GM21390 (cell line): ENCODE measurements around the gene PCDHGC4.

Experiments
- ATAC-seq: cut with Tn5 transposase; IDR thresholded peaks from one replicate; pipeline ENCODE4 v1.9.1; 2021; ENCODE audit not compliant: unreplicated experiment

Gene PCDHGC4

DNA sequence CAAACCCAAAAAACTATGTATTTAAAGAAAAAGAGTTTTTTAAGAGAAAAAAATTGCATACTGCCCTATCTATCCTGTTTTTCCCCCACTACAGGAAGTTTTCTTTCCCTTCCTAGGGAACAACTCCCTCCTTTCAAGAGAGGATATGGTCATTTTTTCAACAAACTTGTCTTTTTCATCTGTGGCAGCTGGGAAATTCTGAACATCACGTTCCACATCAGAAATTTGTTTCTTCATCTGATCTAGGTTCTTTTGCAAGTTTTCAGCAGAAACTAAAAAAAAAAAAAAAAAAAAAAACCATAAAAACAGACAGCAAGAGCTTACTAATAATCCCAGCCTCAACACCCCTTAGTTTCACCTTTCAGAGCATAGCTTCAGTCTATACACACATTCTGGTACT lies 42.6 kb downstream of the PCDHGC4 start:
- ATAC-seq, result no peak

DNA sequence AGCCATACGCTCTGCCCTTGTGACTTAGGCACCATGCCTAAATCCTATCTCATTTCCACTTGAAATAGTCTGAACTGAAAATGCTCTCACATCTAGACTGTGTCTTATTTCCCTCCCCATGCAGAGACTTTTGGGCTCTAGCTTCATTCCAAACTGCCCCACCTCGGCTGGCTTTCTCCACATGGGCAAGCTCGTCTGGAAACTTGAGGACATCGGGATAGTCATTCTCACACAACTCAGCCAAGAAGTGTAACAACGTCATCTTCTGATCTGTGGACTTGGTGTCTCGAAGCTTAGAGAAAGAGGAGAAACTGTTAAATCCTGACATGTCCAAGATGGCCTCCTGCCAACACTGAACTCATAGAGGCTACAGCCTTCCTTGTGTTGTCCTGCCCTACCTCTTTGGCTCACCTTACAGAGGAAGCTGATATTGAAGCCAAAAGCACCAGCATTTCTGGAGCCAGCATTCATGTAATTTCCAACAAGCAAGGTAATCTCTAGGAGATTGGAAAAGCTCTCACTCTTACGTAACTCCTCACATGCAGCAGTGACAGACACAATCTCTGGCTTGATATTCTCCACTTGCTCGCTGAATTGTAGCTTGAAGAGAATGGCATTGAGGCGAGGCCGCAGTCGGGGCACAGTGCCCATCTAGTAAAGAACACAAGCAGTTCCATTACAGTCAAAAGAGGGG lies 43.6 kb downstream of the PCDHGC4 start:
- no peak for ATAC-seq

DNA sequence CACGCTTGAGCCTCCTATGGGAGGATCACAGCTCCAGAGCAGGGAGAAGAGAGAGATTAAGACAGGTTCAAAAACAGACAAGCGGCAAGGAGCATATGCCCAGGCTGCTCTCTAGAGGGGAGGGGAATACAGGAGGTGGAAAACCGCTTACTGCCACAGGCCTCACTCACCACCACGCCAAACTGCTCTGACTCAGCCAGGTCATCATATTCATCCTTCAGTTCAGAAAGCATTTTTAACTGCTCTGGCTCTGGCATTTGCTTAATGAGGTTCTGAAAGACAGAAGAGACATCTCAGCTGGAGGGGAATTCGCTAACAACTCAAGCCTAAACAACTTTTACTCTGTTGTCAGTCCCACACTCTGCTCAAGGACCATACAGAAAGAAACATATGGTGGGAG lies 44.2 kb downstream of the PCDHGC4 start:
- peak; percentile 50 for ATAC-seq

DNA sequence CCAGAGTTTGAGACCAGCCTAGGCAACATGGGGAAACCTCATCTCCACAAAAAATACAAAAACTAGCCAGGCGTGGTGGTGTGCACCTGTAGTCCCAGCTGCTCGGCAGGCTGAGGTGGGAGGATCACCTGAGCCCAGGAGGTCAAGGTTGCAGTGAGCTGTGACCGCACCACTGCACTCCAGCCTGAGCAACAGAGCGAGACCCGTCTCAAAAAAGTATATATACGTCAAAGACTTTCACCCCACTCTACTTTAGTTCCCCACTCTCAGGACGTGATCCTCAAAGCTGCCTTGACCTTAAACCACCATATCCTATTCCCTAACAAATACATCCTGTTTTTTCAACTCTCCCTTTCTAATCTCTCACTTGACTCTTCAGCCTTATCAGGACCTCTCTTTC lies 45.0 kb downstream of the PCDHGC4 start:
- peak; percentile 50 for ATAC-seq

DNA sequence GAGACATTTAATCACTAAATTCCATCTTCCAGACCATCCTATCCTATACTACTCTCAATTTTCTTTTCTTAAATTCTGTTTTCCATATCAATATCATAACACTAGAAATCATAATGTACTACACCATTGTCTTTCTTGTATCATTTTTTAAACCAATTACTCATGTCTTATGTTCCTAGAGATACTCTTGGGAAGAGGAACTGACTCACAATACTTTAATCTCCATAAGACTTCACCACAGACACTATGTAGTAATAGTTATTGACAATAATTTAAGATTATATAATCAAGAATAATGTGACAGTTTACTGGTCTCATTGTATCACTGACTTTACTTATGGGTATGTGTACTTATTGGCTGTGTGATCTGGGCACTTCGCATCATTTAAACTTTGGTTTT lies 47.9 kb downstream of the PCDHGC4 start:
- ATAC-seq, result no peak

DNA sequence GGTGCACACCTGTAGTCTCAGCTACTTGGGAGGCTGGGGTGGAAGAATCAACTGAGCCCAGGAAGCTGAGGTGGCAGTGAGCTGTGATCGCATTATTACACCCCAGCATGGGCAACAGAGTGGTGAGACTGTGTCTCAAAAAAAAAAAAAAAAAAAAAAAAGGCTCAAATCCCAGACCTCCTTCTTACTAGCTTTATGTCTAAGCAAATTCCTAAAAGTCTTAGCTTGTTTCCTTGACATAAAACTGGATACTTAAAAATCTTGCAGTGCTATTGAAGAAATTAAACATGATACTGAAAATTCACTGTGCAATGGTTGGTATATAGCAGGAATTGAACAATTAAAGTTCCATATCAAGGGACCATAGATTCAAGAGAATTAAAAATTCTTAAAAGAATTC lies 49.1 kb downstream of the PCDHGC4 start:
- ATAC-seq, result no peak

DNA sequence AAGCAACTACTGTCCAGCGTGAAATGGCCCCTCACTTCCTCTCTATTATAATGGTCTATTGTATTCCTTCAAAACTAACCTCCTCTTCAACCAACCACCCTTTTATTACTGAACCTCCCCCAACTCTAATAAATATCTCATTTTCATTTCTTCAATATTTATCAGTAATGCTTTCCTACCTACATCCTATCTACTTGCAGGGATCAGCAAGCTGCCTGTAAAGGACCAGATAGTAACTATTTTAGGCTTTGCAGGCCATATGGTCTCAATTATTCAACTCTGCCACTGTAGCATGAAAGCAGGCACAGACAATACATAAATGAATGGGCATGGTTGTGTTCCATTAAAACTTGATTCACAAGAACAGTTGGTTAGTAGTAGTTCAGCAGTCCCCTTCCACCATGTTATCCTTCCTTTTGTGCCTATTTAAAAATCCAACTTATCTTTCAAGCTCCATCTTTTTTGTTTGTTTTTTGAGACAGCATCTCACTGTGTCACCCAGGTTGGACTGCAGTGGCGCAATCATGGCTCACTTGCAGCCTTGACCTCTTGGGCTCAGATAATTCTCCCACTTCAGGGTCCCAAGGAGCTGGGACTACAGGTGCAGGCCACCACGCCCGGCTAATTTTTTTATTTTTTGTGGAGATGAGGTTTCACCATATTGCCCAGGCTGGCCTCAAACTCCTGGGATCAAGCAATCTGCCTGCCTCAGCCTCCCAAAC lies 49.8 kb downstream of the PCDHGC4 start:
- no peak for ATAC-seq
